Sigmoid colon (tissue), 4 donors: ENCODE measurements around the gene UBALD1.

ENCODE experiments used
- EP300 ChIP-seq, 4 donors: sonication (generic); formaldehyde crosslinking; IDR thresholded peaks; one replicate each; pipeline ENCODE4 v1.6.1; 2017; ENCODE audit warnings: antibody characterized with exemption in 4 of 4
- POLR2A ChIP-seq, 2 donors: fragments of 450-650 bp; IDR thresholded peaks; one replicate each; pipeline ENCODE4 v1.6.1; 2016; ENCODE audit warnings: antibody characterized with exemption in 2 of 2, mild to moderate bottlenecking in 2 of 2, moderate library complexity in 2 of 2
- POLR2AphosphoS5 ChIP-seq, 4 donors: sonication (generic); formaldehyde crosslinking; IDR thresholded peaks; one replicate each; pipeline ENCODE4 v1.6.1; 2017; ENCODE audit warnings: antibody characterized with exemption in 4 of 4
- TF ChIP-seq, protein P1 (sequence below), 4 experiments: fragments of 450-650 bp in 3 of 4; fragments of 200-600 bp in 1 of 4; IDR thresholded peaks; one replicate each; pipeline ENCODE4 v1.5.1; 2016 to 2019; ENCODE audit warnings: antibody characterized with exemption in 4 of 4, mild to moderate bottlenecking in 3 of 4, moderate library complexity in 2 of 4

DNA sequence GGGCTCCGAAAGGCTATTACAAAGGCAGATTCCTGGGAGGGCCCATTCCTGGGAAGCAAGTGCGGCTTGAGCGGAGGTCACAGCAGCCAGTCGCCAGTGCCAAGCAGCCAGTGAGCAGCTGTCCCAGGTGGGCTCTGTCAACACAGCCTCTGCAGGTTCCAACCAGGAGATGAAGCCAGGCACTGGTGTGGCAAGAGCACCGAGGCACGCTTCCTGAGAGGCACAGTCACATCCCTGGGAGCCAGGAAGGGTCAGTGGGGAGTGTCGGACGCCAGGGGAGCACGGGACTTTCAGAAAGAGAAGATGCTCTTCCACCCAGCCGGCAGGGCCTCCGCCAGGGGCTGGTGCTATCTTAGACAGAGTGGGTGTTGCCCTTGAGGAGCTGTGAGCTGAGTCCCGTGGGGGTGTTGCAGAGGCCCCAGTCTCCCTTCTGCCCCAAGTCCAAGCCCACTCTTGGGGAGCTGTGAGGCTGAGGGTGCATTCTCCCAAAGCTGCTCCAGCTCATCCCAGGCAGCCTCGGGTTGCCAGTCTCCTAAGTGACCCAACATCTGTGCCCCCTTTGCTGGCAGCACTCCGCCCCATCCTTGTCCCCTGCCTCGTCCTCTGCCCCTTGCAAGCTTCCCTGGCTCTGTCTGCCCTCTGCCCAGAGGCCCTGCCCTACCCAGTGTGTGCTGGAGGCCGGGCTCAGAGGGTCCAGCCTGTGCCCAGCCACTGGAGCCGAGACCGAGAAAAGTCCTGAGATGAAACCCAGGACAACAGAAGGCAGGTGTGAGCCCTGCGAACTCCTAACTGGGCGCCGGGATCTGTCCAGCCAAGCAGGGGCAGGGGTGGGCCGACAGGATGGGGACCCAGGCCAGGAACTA, 6.6 kb downstream of the UBALD1 start:
- TF ChIP-seq POLR2AphosphoS5 (IDR thresholded peaks at IDR 0.05) (no peak), POLR2A (IDR thresholded peaks at IDR 0.05) (no peak), EP300 (IDR thresholded peaks at IDR 0.05) (no peak)
- TF ChIP-seq, protein P1, sequence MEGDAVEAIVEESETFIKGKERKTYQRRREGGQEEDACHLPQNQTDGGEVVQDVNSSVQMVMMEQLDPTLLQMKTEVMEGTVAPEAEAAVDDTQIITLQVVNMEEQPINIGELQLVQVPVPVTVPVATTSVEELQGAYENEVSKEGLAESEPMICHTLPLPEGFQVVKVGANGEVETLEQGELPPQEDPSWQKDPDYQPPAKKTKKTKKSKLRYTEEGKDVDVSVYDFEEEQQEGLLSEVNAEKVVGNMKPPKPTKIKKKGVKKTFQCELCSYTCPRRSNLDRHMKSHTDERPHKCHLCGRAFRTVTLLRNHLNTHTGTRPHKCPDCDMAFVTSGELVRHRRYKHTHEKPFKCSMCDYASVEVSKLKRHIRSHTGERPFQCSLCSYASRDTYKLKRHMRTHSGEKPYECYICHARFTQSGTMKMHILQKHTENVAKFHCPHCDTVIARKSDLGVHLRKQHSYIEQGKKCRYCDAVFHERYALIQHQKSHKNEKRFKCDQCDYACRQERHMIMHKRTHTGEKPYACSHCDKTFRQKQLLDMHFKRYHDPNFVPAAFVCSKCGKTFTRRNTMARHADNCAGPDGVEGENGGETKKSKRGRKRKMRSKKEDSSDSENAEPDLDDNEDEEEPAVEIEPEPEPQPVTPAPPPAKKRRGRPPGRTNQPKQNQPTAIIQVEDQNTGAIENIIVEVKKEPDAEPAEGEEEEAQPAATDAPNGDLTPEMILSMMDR (IDR thresholded peaks at IDR 0.05) = no peak
